Activated CD4-positive, CD25-positive, alpha-beta regulatory T cell (primary cell): ENCODE measurements around the gene SLX9.

Experiments
- DNase-seq, 4 experiments: peaks; one replicate each; lab custom pipeline; 2025; lab: John Stamatoyannopoulos, UW

Gene SLX9

GRCh38 chr21:44947930-44948331 lies 8.1 kb downstream of the SLX9 start:
- DNase-seq: no peak

GRCh38 chr21:44948426-44949120 lies 8.7 kb downstream of the SLX9 start:
- DNase-seq: no peak

GRCh38 chr21:44949161-44949778 lies 9.4 kb downstream of the SLX9 start:
- no peak for DNase-seq

GRCh38 chr21:44949779-44950198 lies 10.0 kb downstream of the SLX9 start:
- peak; percentile 69 to 83 (median 74) for DNase-seq

GRCh38 chr21:44950351-44950750 lies 10.5 kb downstream of the SLX9 start:
- DNase-seq: no peak

- no peak for DNase-seq
These were observed 11.5 kb downstream of the SLX9 start for GRCh38 chr21:44951186-44951915.

GRCh38 chr21:44952116-44952928 lies 12.5 kb downstream of the SLX9 start:
- DNase-seq: no peak

GRCh38 chr21:44952929-44953627 lies 13.2 kb downstream of the SLX9 start:
- DNase-seq: no peak

- DNase-seq: no peak
These were observed 13.8 kb downstream of the SLX9 start for GRCh38 chr21:44953628-44954021.

- no peak for DNase-seq
These were observed 14.5 kb downstream of the SLX9 start for GRCh38 chr21:44954281-44954771.

- no peak for DNase-seq
These were observed 15.4 kb downstream of the SLX9 start for GRCh38 chr21:44955141-44955797.

- DNase-seq: no peak
These were observed 16.0 kb downstream of the SLX9 start for GRCh38 chr21:44955798-44956175.

GRCh38 chr21:44956356-44957046 lies 16.7 kb downstream of the SLX9 start:
- DNase-seq: no peak

GRCh38 chr21:44957047-44957831 lies 17.4 kb downstream of the SLX9 start:
- no peak for DNase-seq

- DNase-seq: no peak
These were observed 18.1 kb downstream of the SLX9 start for GRCh38 chr21:44957901-44958451.

- no peak for DNase-seq
These were observed 18.8 kb downstream of the SLX9 start for GRCh38 chr21:44958471-44959191.

- no peak for DNase-seq
These were observed 19.7 kb downstream of the SLX9 start for GRCh38 chr21:44959376-44960091.
